HCT116 (cell line): ENCODE measurements around the gene PCDHA11. TPM values are rescaled to one million over a fixed set of nuclear protein-coding genes. Genes with fewer than 3 reads are reported as not detected.

Source experiments
- ATAC-seq: fragments of 200-7000 bp; cut with Tn5 transposase; 2 replicates; pipeline ENCODE4 v1.9.1; 2020; ENCODE audit warnings: mild to moderate bottlenecking, moderate library complexity
- BruUV-seq: library from RNA; stranded (reverse); fragments of 400-500 nt; replicated peaks from 2 replicates; lab custom pipeline; 2021; lab: Mats Ljungman, UMichigan
- CTCF ChIA-PET: fragments of 300-600 bp; sonication (Branson Sonifier 250); formaldehyde crosslinking; loops from one replicate; lab custom pipeline; 2021; ENCODE audit warnings: antibody characterized with exemption; lab: Charles Lee
- POLR2A ChIA-PET: fragments of 300-600, 350-600 bp; sonication (Branson Sonifier 250); formaldehyde crosslinking; loops from one replicate; lab custom pipeline; 2021; ENCODE audit warnings: antibody characterized with exemption; lab: Charles Lee
- RAD21 ChIA-PET, 2 experiments: fragments of 300-600 bp; sonication (Branson Sonifier 250); formaldehyde crosslinking; loops; one replicate each; lab custom pipeline; 2023; ENCODE audit warnings: low total read pairs in 2 of 2; ENCODE audit not compliant: uncharacterized antibody in 2 of 2, unreplicated experiment in 2 of 2, low non-redundant PET in 1 of 2; lab: Charles Lee
- DNase-seq: peaks from one replicate; pipeline ENCODE4 v3.0.0-alpha.2; 2010; ENCODE audit warnings: low read depth, low spot score
- H2AFZ ChIP-seq: fragments of 200-600 bp; shearing (Covaris generic), sonication (generic); 2 replicates; pipeline ENCODE4 v1.6.1; 2017; ENCODE audit warnings: low read depth, mixed run types, mixed read lengths, antibody characterized with exemption, low read length; ENCODE audit not compliant: poor library complexity, severe bottlenecking
- H3K27ac ChIP-seq: 2 replicates; pipeline ENCODE4 v1.5.1; 2012; ENCODE audit warnings: low read depth, low read length
- H3K27me3 ChIP-seq: fragments of 200-600 bp; sonication (generic); 2 replicates; pipeline ENCODE4 v1.6.1; 2016; ENCODE audit warnings: mixed run types, low read length, mixed read lengths; ENCODE audit not compliant: insufficient read depth
- H3K36me3 ChIP-seq, 2 experiments: fragments of 200-500 bp in 1 of 2; fragments of 200-600 bp in 1 of 2; sonication (Bioruptor generic) in 1 of 2; sonication (generic) in 1 of 2; 2 replicates each; pipeline versions ENCODE4 v1.5.1 to v1.6.1; 2014 to 2016; ENCODE audit warnings: low read length in 2 of 2, inconsistent platforms in 1 of 2, mixed read lengths in 1 of 2, mixed run types in 1 of 2; ENCODE audit not compliant: insufficient read depth in 2 of 2, control insufficient read depth in 1 of 2
- H3K4me1 ChIP-seq, 2 experiments: fragments of 200-600 bp in 1 of 2; sonication (generic) in 1 of 2; 2 replicates each; pipeline versions ENCODE4 v1.5.1 to v1.6.1; 2012 to 2017; ENCODE audit warnings: low read length in 2 of 2, inconsistent platforms in 1 of 2, mild to moderate bottlenecking in 1 of 2, mixed read lengths in 1 of 2, mixed run types in 1 of 2, moderate library complexity in 1 of 2; ENCODE audit not compliant: insufficient read depth in 2 of 2, control insufficient read depth in 1 of 2
- H3K4me2 ChIP-seq: fragments of 200-600 bp; sonication (generic); 2 replicates; pipeline ENCODE4 v1.6.1; 2017; ENCODE audit warnings: mixed run types, low read length, mixed read lengths
- H3K4me3 ChIP-seq, 2 experiments: fragments of 200-600 bp in 1 of 2; sonication (generic) in 1 of 2; replicated peaks in 1 of 2; 2 replicates each; pipeline ENCODE4 v1.5.1; 2011 to 2016; ENCODE audit warnings: low read length in 2 of 2, control low read depth in 1 of 2, low read depth in 1 of 2, mild to moderate bottlenecking in 1 of 2, mixed read lengths in 1 of 2, mixed run types in 1 of 2
- H3K79me2 ChIP-seq: fragments of 200-600 bp; sonication (generic); 2 replicates; pipeline ENCODE4 v1.6.1; 2017; ENCODE audit warnings: mild to moderate bottlenecking, mixed run types, low read length, moderate library complexity, mixed read lengths; ENCODE audit not compliant: insufficient read depth
- H3K9ac ChIP-seq: fragments of 200-600 bp; sonication (generic); 2 replicates; pipeline ENCODE4 v1.6.1; 2016; ENCODE audit warnings: low read length, mixed read lengths
- H3K9me2 ChIP-seq: fragments of 200-600 bp; sonication (generic), shearing (Covaris generic); 2 replicates; pipeline ENCODE4 v1.6.1; 2017; ENCODE audit warnings: mixed run types, mild to moderate bottlenecking, moderate library complexity; ENCODE audit not compliant: insufficient read depth
- H3K9me3 ChIP-seq, 2 experiments: fragments of 200-500 bp in 1 of 2; fragments of 200-600 bp in 1 of 2; sonication (Bioruptor generic) in 1 of 2; sonication (generic) in 1 of 2; 2 replicates each; pipeline ENCODE4 v1.6.1; 2014 to 2017; ENCODE audit warnings: low read length in 2 of 2, mixed read lengths in 2 of 2, inconsistent platforms in 1 of 2, low read depth in 1 of 2, mild to moderate bottlenecking in 1 of 2, mixed run types in 1 of 2, moderate library complexity in 1 of 2; ENCODE audit not compliant: control insufficient read depth in 1 of 2, insufficient read depth in 1 of 2
- H4K20me1 ChIP-seq: fragments of 200-600 bp; sonication (generic), shearing (Covaris generic); 2 replicates; pipeline ENCODE4 v1.6.1; 2017; ENCODE audit warnings: mixed run types, mild to moderate bottlenecking, moderate library complexity; ENCODE audit not compliant: insufficient read depth
- EZH2 ChIP-seq: fragments of 200-600 bp; sonication (generic); IDR thresholded peaks from 2 replicates; pipeline ENCODE4 v1.6.1; 2017; ENCODE audit warnings: antibody characterized with exemption, mixed run types
- EZH2phosphoT487 ChIP-seq: fragments of 200-600 bp; IDR thresholded peaks from 2 replicates; pipeline ENCODE4 v1.6.1; 2018; ENCODE audit warnings: antibody characterized with exemption, borderline replicate concordance
- RAD21 ChIP-seq: IDR thresholded peaks from 2 replicates; pipeline ENCODE4 v1.6.1; 2012; ENCODE audit warnings: low read depth, mild to moderate bottlenecking
- SIN3A ChIP-seq: IDR thresholded peaks from 2 replicates; pipeline ENCODE4 v1.6.1; 2012; ENCODE audit warnings: low read depth
- TCF7L2 ChIP-seq: IDR thresholded peaks from 2 replicates; pipeline ENCODE4 v1.7.0; 2011; ENCODE audit warnings: borderline replicate concordance, inconsistent platforms; ENCODE audit not compliant: insufficient read depth, insufficient read length; ENCODE audit errors: extremely low read depth
- intact Hi-C: fragments of 100-400 bp; cut with micrococcal nuclease; formaldehyde crosslinking; loops from 2 replicates; pipeline ENCODE4 v1.10.0; 2022
- total RNA-seq: library from RNA; stranded (reverse); gene quantifications from one replicate; pipeline ENCODE4 v1.2.1, GENCODE V29; 2021; ENCODE audit not compliant: unreplicated experiment
- TF ChIP-seq, protein P1 (sequence below), 3 experiments: fragments of 200-600 bp in 1 of 3; sonication (generic) in 1 of 3; IDR thresholded peaks in 2 of 3; conservative IDR thresholded peaks in 1 of 3; 2 replicates each; pipeline ENCODE4 v1.5.1; 2012 to 2017; ENCODE audit warnings: low read depth in 2 of 3, low read length in 2 of 3, antibody characterized with exemption in 1 of 3, borderline replicate concordance in 1 of 3, control low read depth in 1 of 3, mild to moderate bottlenecking in 1 of 3, mixed read lengths in 1 of 3, mixed run types in 1 of 3, moderate library complexity in 1 of 3; ENCODE audit not compliant: insufficient read depth in 1 of 3
- TF ChIP-seq, protein P2 (sequence below): IDR thresholded peaks from 2 replicates; pipeline ENCODE4 v1.6.1; 2012; ENCODE audit warnings: low read depth

PCDHA11 gene
- total RNA-seq, 1 experiment from 2014 or later: 0.27 TPM

DNA sequence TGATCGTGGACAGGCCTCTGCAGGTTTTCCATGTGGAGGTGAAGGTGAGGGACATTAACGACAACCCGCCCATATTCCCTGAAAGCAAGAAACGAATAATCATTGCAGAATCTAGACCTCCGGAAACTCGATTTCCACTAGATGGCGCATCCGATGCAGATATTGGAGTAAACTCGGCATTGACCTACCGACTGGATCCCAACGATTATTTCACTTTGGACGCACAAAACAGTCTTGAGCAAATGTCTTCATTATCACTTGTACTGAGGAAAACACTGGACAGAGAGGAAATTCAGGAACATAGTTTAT is 13.8 kb downstream of the PCDHA11 start:
- Histone ChIP-seq H4K20me1 (no peaks in the 10 kb centered on the region), H3K79me2 (no peaks in the 10 kb centered on the region), H3K27ac (no peak overlapping the region), H3K27me3 (no peaks in the 10 kb centered on the region), H3K4me1 (no peaks in the 10 kb centered on the region), H3K9ac (no peak overlapping the region), H3K36me3 (no peaks in the 10 kb centered on the region), H2AFZ (no peak overlapping the region), H3K9me3 (no peaks in the 10 kb centered on the region), H3K4me2 (no peak overlapping the region), H3K9me2 (no peaks in the 10 kb centered on the region; the same call in 1 of the 2 replicates), H3K4me3 (no peak overlapping the region)
- intact Hi-C loops: loop anchor here (1.0 kb wide), 1 partner anchor 159 kb away; no protein-coding TSS in a partner anchor
- BruUV-seq: no TSS peak
- ATAC-seq (peak; percentile 69), DNase-seq (peak; percentile 46)
- RAD21 ChIA-PET: interaction anchor here (0.9 to 1.6 kb wide), 3 partner anchors 157 to 159 kb away, joined by 3 to 8 read pairs (median 3); no protein-coding TSS in a partner anchor
- POLR2A ChIA-PET: interaction anchor here (2.1 kb wide), 1 partner anchor 158 kb away, joined by 4 read pairs; no protein-coding TSS in a partner anchor
- no peak for TF ChIP-seq EZH2
- TF ChIP-seq, protein P1, sequence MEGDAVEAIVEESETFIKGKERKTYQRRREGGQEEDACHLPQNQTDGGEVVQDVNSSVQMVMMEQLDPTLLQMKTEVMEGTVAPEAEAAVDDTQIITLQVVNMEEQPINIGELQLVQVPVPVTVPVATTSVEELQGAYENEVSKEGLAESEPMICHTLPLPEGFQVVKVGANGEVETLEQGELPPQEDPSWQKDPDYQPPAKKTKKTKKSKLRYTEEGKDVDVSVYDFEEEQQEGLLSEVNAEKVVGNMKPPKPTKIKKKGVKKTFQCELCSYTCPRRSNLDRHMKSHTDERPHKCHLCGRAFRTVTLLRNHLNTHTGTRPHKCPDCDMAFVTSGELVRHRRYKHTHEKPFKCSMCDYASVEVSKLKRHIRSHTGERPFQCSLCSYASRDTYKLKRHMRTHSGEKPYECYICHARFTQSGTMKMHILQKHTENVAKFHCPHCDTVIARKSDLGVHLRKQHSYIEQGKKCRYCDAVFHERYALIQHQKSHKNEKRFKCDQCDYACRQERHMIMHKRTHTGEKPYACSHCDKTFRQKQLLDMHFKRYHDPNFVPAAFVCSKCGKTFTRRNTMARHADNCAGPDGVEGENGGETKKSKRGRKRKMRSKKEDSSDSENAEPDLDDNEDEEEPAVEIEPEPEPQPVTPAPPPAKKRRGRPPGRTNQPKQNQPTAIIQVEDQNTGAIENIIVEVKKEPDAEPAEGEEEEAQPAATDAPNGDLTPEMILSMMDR (IDR thresholded peaks at IDR 0.05 in 2 of 3, conservative IDR thresholded peaks at IDR 0.05 in 1 of 3; ENCODE audit: borderline replicate concordance in 1 of 3, insufficient read depth in 1 of 3, low read depth in 2 of 3, low read length in 2 of 3): peak; percentile 59 to 75 (median 60)
- TF ChIP-seq TCF7L2: no peak
- TF ChIP-seq RAD21: peak; percentile 89
- TF ChIP-seq SIN3A: no peak
- CTCF ChIA-PET: interaction anchor here (1.4 kb wide), 1 partner anchor 157 kb away, joined by 3 read pairs; no protein-coding TSS in a partner anchor

DNA sequence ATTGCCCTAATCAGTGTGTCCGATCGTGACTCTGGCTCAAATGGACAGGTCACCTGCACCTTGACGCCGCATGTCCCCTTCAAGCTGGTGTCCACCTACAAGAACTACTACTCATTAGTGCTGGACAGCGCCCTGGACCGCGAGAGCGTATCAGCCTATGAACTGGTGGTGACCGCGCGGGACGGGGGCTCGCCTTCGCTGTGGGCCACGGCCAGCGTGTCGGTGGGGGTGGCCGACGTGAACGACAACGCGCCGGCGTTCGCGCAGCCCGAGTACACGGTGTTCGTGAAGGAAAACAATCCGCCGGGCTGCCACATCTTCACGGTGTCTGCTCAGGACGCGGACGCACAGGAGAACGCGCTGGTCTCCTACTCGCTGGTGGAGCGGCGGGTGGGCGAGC is 14.6 kb downstream of the PCDHA11 start:
- H3K4me1 ChIP-seq: no peaks in the 10 kb centered on the region
- DNase-seq: no peak
- H3K4me2 ChIP-seq: no peak overlapping the region
- no peak overlapping the region for H3K27ac ChIP-seq
- no peak overlapping the region for H3K4me3 ChIP-seq
- RAD21 ChIA-PET: interaction anchor here (0.9 to 1.6 kb wide), 3 partner anchors 156 to 158 kb away, joined by 3 to 8 read pairs (median 3); no protein-coding TSS in a partner anchor
- intact Hi-C loops: no loop called here
- no peak overlapping the region for H2AFZ ChIP-seq
- CTCF ChIA-PET: interaction anchor here (1.4 kb wide), 1 partner anchor 156 kb away, joined by 3 read pairs; no protein-coding TSS in a partner anchor
- no peaks in the 10 kb centered on the region for H3K36me3 ChIP-seq
- BruUV-seq: no TSS peak
- no peaks in the 10 kb centered on the region for H3K79me2 ChIP-seq
- H3K9ac ChIP-seq: no peak overlapping the region
- POLR2A ChIA-PET: interaction anchor here (2.1 kb wide), 1 partner anchor 157 kb away, joined by 4 read pairs; no protein-coding TSS in a partner anchor
- no peak for ATAC-seq
- TF ChIP-seq EZH2phosphoT487: no peak
- TF ChIP-seq, protein P1 (IDR thresholded peaks at IDR 0.05 in 2 of 3, conservative IDR thresholded peaks at IDR 0.05 in 1 of 3; ENCODE audit: borderline replicate concordance in 1 of 3, insufficient read depth in 1 of 3, low read depth in 2 of 3, low read length in 2 of 3): no peak
- TF ChIP-seq, protein P2, sequence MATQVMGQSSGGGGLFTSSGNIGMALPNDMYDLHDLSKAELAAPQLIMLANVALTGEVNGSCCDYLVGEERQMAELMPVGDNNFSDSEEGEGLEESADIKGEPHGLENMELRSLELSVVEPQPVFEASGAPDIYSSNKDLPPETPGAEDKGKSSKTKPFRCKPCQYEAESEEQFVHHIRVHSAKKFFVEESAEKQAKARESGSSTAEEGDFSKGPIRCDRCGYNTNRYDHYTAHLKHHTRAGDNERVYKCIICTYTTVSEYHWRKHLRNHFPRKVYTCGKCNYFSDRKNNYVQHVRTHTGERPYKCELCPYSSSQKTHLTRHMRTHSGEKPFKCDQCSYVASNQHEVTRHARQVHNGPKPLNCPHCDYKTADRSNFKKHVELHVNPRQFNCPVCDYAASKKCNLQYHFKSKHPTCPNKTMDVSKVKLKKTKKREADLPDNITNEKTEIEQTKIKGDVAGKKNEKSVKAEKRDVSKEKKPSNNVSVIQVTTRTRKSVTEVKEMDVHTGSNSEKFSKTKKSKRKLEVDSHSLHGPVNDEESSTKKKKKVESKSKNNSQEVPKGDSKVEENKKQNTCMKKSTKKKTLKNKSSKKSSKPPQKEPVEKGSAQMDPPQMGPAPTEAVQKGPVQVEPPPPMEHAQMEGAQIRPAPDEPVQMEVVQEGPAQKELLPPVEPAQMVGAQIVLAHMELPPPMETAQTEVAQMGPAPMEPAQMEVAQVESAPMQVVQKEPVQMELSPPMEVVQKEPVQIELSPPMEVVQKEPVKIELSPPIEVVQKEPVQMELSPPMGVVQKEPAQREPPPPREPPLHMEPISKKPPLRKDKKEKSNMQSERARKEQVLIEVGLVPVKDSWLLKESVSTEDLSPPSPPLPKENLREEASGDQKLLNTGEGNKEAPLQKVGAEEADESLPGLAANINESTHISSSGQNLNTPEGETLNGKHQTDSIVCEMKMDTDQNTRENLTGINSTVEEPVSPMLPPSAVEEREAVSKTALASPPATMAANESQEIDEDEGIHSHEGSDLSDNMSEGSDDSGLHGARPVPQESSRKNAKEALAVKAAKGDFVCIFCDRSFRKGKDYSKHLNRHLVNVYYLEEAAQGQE: peak; percentile 38
- TF ChIP-seq, all 23 proteins: peak for 1
- no peaks in the 10 kb centered on the region for H3K9me3 ChIP-seq
- no peaks in the 10 kb centered on the region for H3K27me3 ChIP-seq
- H4K20me1 ChIP-seq: no peaks in the 10 kb centered on the region
- H3K9me2 ChIP-seq: no peaks in the 10 kb centered on the region; the same call in 1 of the 2 replicates
